ENCODE data around the gene GPI. TPM values are rescaled to one million over a fixed set of nuclear protein-coding genes. Genes with fewer than 3 reads are reported as not detected.
A peak's percentile ranks its signal among the peaks of the same experiment; 100 is the strongest.

The GPI gene
- total RNA-seq, 2 donors from 2014 or later, result 181 to 183 TPM

DNA sequence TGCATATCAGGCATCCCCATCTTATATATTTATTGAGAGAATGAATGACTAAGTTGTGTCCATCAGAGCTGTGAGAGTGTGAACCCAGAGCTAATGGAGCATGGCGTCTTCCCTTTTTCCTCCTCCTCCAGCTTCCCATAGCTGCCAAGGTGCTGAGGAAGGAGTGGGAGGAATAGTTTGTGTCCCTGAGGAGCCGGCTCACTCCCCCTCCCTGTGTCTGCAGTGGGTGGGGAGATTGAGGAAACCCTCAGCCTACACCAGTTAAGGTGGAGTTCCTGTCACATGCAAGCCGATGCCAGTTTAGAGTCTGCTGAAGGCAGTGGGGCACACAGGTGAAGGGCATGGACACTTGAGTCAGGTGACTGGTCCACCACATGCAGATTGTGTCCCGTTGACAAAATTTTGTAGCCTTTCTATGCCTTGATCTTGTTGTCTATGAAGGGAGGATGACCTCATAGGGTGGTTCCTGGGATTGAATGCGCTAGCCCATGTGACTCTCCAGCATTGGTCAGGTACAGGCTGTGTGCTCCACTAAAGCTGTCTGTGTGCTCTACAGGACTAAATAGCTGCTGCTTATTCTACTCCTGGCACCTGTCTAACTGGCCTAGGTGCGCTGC is 47.6 kb upstream of the GPI start:
- peaks cover 15% of the 10 kb centered on the region for H3K36me3 ChIP-seq (ENCODE audit: control insufficient read depth, insufficient read depth, low read length)

DNA sequence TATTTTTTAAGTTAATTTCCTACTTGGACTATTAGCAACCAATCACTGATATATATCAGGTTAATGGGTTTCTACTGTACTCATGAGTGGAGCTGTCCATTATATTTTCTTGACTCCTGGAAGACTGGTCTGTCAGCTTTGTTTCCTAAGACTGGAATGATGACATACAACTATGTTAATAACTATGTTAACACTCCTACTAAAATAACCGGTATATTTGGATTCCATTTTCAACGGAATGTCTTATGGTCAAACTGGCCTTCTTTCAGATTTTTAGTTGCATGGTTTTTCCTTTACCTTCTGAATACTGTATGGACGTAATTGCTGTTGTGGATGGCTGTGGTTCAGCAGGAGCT is 45.8 kb upstream of the GPI start:
- H3K27me3 ChIP-seq (ENCODE audit: control insufficient read depth, insufficient read depth, low read length, poor library complexity, severe bottlenecking), result no peaks in the 10 kb centered on the region
- TF ChIP-seq, protein P1, sequence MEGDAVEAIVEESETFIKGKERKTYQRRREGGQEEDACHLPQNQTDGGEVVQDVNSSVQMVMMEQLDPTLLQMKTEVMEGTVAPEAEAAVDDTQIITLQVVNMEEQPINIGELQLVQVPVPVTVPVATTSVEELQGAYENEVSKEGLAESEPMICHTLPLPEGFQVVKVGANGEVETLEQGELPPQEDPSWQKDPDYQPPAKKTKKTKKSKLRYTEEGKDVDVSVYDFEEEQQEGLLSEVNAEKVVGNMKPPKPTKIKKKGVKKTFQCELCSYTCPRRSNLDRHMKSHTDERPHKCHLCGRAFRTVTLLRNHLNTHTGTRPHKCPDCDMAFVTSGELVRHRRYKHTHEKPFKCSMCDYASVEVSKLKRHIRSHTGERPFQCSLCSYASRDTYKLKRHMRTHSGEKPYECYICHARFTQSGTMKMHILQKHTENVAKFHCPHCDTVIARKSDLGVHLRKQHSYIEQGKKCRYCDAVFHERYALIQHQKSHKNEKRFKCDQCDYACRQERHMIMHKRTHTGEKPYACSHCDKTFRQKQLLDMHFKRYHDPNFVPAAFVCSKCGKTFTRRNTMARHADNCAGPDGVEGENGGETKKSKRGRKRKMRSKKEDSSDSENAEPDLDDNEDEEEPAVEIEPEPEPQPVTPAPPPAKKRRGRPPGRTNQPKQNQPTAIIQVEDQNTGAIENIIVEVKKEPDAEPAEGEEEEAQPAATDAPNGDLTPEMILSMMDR (conservative IDR thresholded peaks at IDR 0.05), result no peak
- 96 to 100% methylated on average over 2 to 3 of the region's 3 CpGs for WGBS, 2 experiments (ENCODE audit: insufficient coverage in 1 of 2, insufficient read length in 1 of 2)

More for the DNA sequence above, 47.6 kb upstream of the GPI start:
- Mint-ChIP-seq H3K4me3 (no peak overlapping the region), H3K27me3 (ENCODE audit: insufficient read depth) (no peaks in the 10 kb centered on the region), H3K36me3 (ENCODE audit: low read depth) (peaks cover 18% of the 10 kb centered on the region), H3K27ac (peak overlapping the region; percentile 13), H3K9me3 (no peaks in the 10 kb centered on the region), H3K4me1 (peaks cover 13% of the 10 kb centered on the region)
- H3K4me3 ChIP-seq (ENCODE audit: low read length), result no peak overlapping the region
- H3K27me3 ChIP-seq (ENCODE audit: control insufficient read depth, insufficient read depth, low read length, poor library complexity, severe bottlenecking), result no peaks in the 10 kb centered on the region
- no peak for DNase-seq
- 87 to 95% methylated on average over 3 to 6 of the region's 6 CpGs for WGBS, 2 experiments (ENCODE audit: insufficient coverage in 1 of 2, insufficient read length in 1 of 2)
- H3K27ac ChIP-seq (ENCODE audit: low read depth, low read length), result no peak overlapping the region
- H3K9me3 ChIP-seq (ENCODE audit: control insufficient read depth, low read length), result no peaks in the 10 kb centered on the region
- no peak overlapping the region for H3K9ac ChIP-seq (ENCODE audit: extremely low read depth, low read length, poor library complexity, severe bottlenecking)
- peaks cover 6% of the 10 kb centered on the region for H3K4me1 ChIP-seq (ENCODE audit: control insufficient read depth, insufficient read depth, low read length)
- TF ChIP-seq, protein P1 (conservative IDR thresholded peaks at IDR 0.05), result no peak

DNA sequence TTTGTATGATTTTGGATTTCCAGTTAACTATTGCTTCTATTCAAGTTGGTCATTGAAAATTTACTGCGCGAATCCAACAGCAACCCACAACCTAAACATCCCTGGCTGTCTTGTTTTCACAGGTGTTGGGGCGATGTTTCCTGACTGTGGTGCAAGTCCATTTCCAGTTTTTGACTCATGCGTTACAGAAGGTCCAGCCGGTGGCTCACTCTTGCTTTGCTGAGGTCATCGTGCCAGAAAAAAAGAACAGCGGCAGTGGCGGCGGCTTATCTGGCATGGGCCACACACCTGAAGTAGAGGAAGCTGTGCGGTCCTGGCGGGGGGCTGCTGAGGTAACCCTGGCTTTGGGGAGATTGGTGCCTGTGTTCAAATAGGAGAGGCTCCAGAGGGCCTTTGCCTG is 45.2 kb upstream of the GPI start:
- no peaks in the 10 kb centered on the region for H3K27me3 ChIP-seq (ENCODE audit: control insufficient read depth, insufficient read depth, low read length, poor library complexity, severe bottlenecking)
- TF ChIP-seq, protein P1 (conservative IDR thresholded peaks at IDR 0.05), result no peak
- peaks cover 6% of the 10 kb centered on the region for H3K4me1 ChIP-seq (ENCODE audit: control insufficient read depth, insufficient read depth, low read length)
- H3K4me3 Mint-ChIP-seq, result no peak overlapping the region
- DNase-seq, result no peak
- no peak overlapping the region for H3K27ac ChIP-seq (ENCODE audit: low read depth, low read length)
- no peak overlapping the region for H3K9ac ChIP-seq (ENCODE audit: extremely low read depth, low read length, poor library complexity, severe bottlenecking)
- no peaks in the 10 kb centered on the region for H3K27me3 Mint-ChIP-seq (ENCODE audit: insufficient read depth)
- no peak overlapping the region for H3K27ac Mint-ChIP-seq
- H3K36me3 Mint-ChIP-seq (ENCODE audit: low read depth), result peaks cover 30% of the 10 kb centered on the region
- whole genome bisulfite sequencing, 2 experiments (ENCODE audit: insufficient coverage in 1 of 2, insufficient read length in 1 of 2), result 96 to 100% methylated on average over 8 to 11 of the region's 11 CpGs
- no peak overlapping the region for H3K4me3 ChIP-seq (ENCODE audit: low read length)
- H3K9me3 Mint-ChIP-seq, result no peaks in the 10 kb centered on the region
- no peaks in the 10 kb centered on the region for H3K9me3 ChIP-seq (ENCODE audit: control insufficient read depth, low read length)
- peaks cover 15% of the 10 kb centered on the region for H3K4me1 Mint-ChIP-seq
- peaks cover 28% of the 10 kb centered on the region for H3K36me3 ChIP-seq (ENCODE audit: control insufficient read depth, insufficient read depth, low read length)

More for the DNA sequence above, 45.8 kb upstream of the GPI start:
- no peak overlapping the region for H3K4me3 ChIP-seq (ENCODE audit: low read length)
- peaks cover 26% of the 10 kb centered on the region for H3K36me3 ChIP-seq (ENCODE audit: control insufficient read depth, insufficient read depth, low read length)
- no peak overlapping the region for H3K9ac ChIP-seq (ENCODE audit: extremely low read depth, low read length, poor library complexity, severe bottlenecking)
- peaks cover 6% of the 10 kb centered on the region for H3K4me1 ChIP-seq (ENCODE audit: control insufficient read depth, insufficient read depth, low read length)
- H3K9me3 ChIP-seq (ENCODE audit: control insufficient read depth, low read length), result no peaks in the 10 kb centered on the region
- no peak overlapping the region for H3K27ac Mint-ChIP-seq
- no peak overlapping the region for H3K4me3 Mint-ChIP-seq
- peaks cover 28% of the 10 kb centered on the region for H3K36me3 Mint-ChIP-seq (ENCODE audit: low read depth)
- H3K27me3 Mint-ChIP-seq (ENCODE audit: insufficient read depth), result no peaks in the 10 kb centered on the region
- DNase-seq, result no peak
- no peaks in the 10 kb centered on the region for H3K9me3 Mint-ChIP-seq
- H3K27ac ChIP-seq (ENCODE audit: low read depth, low read length), result no peak overlapping the region
- peaks cover 15% of the 10 kb centered on the region for H3K4me1 Mint-ChIP-seq

Data from endodermal cell (in vitro differentiated cells).